GM12878 (cell line): Measurements from ENCODE around the gene ICA1. TPM values are rescaled to one million over a fixed set of nuclear protein-coding genes. Genes with fewer than 3 reads are reported as not detected.

Source experiments
- ATAC-seq: fragments of 200-7000 bp; cut with Tn5 transposase; 3 replicates; pipeline ENCODE4 v1.9.1; 2020; ENCODE audit warnings: mild to moderate bottlenecking, moderate library complexity
- BruUV-seq: library from RNA; stranded (reverse); fragments of 400-500 nt; replicated peaks from 2 replicates; lab custom pipeline; 2021; lab: Mats Ljungman, UMichigan
- CTCF ChIA-PET: fragments of 300-600 bp; sonication (Branson Sonifier 250); formaldehyde crosslinking; extraction: SDS; loops from one replicate; lab custom pipeline; 2021; ENCODE audit warnings: inconsistent platforms; lab: Yijun Ruan, JAX
- POLR2A ChIA-PET: fragments of 350-600 bp; formaldehyde crosslinking; extraction: SDS; loops from one replicate; lab custom pipeline; 2021; ENCODE audit warnings: inconsistent platforms; lab: Charles Lee
- RAD21 ChIA-PET: fragments of 300-600 bp; sonication (Branson Sonifier 250); formaldehyde crosslinking; loops from one replicate; lab custom pipeline; 2023; ENCODE audit warnings: antibody characterized with exemption; ENCODE audit not compliant: unreplicated experiment; lab: Charles Lee
- SMC1A ChIA-PET: fragments of 300-600 bp; sonication (Branson Sonifier 250); formaldehyde crosslinking; loops from one replicate; lab custom pipeline; 2023; ENCODE audit not compliant: unreplicated experiment, uncharacterized antibody; lab: Charles Lee
- DNase-seq: peaks from one replicate; pipeline ENCODE4 v3.0.0-alpha.2; 2011; ENCODE audit warnings: low read depth, low spot score
- FAIRE-seq: peaks from 3 replicates; lab custom pipeline; 2011; peaks lifted over from hg19 to GRCh38; lab: Jason Lieb, UNC
- H2AFZ ChIP-seq: 2 replicates; pipeline ENCODE4 v1.6.0; 2011; ENCODE audit warnings: low read depth, low read length, control low read depth; ENCODE audit not compliant: control insufficient read depth
- H3K27ac ChIP-seq: 2 replicates; pipeline ENCODE4 v1.5.1; 2011; ENCODE audit warnings: control low read depth; ENCODE audit not compliant: control insufficient read depth, insufficient read depth
- H3K27me3 ChIP-seq, 2 experiments: replicated peaks in 1 of 2; 2 replicates each; pipeline versions ENCODE4 v1.6.0 to v1.6.1; 2011; ENCODE audit warnings: low read length in 1 of 2; ENCODE audit not compliant: control insufficient read depth in 2 of 2, insufficient read depth in 2 of 2
- H3K36me3 ChIP-seq, 2 experiments: 2 replicates each; pipeline ENCODE4 v1.5.1; 2011; ENCODE audit warnings: low read length in 1 of 2; ENCODE audit not compliant: control insufficient read depth in 2 of 2, insufficient read depth in 2 of 2
- H3K4me1 ChIP-seq: 2 replicates; pipeline ENCODE4 v1.6.1; 2011; ENCODE audit warnings: mild to moderate bottlenecking, low read length, moderate library complexity, mixed read lengths; ENCODE audit not compliant: control insufficient read depth, insufficient read depth
- H3K4me2 ChIP-seq: 2 replicates; pipeline ENCODE4 v1.6.0; 2011; ENCODE audit warnings: control low read depth; ENCODE audit not compliant: control insufficient read depth, insufficient read depth
- H3K4me3 ChIP-seq: fragments of 200-600 bp; sonication (generic); 2 replicates; pipeline ENCODE4 v1.5.1; 2016
- H3K79me2 ChIP-seq: 2 replicates; pipeline ENCODE4 v1.6.0; 2011; ENCODE audit warnings: low read length; ENCODE audit not compliant: control insufficient read depth, insufficient read depth
- H3K9ac ChIP-seq: 2 replicates; pipeline ENCODE4 v1.8.0; 2011; ENCODE audit warnings: low read length, control low read depth, mixed read lengths; ENCODE audit not compliant: control insufficient read depth, insufficient read depth
- H3K9me3 ChIP-seq: replicated peaks from 3 replicates; pipeline ENCODE4 v1.5.1; 2011; ENCODE audit warnings: mild to moderate bottlenecking, low read length; ENCODE audit not compliant: control insufficient read depth, insufficient read depth
- H4K20me1 ChIP-seq: 2 replicates; pipeline ENCODE4 v1.6.0; 2011; ENCODE audit not compliant: control insufficient read depth, insufficient read depth
- FOXK2 ChIP-seq: fragments of 450-650 bp; IDR thresholded peaks from 2 replicates; pipeline ENCODE4 v1.6.1; 2017; ENCODE audit warnings: mild to moderate bottlenecking, moderate library complexity
- NFXL1 ChIP-seq: fragments of 450-650 bp; IDR thresholded peaks from 2 replicates; pipeline ENCODE4 v1.6.1; 2017; ENCODE audit warnings: antibody characterized with exemption, mild to moderate bottlenecking, borderline replicate concordance
- RAD51 ChIP-seq: fragments of 450-650 bp; IDR thresholded peaks from 2 replicates; pipeline ENCODE4 v1.6.1; 2016; ENCODE audit warnings: moderate library complexity, mild to moderate bottlenecking, inconsistent platforms
- SIN3A ChIP-seq: IDR thresholded peaks from 2 replicates; pipeline ENCODE4 v1.6.1; 2012; ENCODE audit warnings: low read depth, low read length, improper control_type of control experiment
- SPI1 ChIP-seq: IDR thresholded peaks from 2 replicates; pipeline ENCODE4 v1.6.1; 2011; ENCODE audit warnings: low read depth, mild to moderate bottlenecking, low read length, moderate library complexity, borderline replicate concordance; ENCODE audit not compliant: insufficient read depth
- ZNF274 ChIP-seq: IDR thresholded peaks from one replicate; pipeline ENCODE4 v1.8.0; 2011; ENCODE audit not compliant: insufficient read length, insufficient read depth
- WGBS: methylation state at CpG from one replicate; pipeline ENCODE4 v1.1.6; 2016; ENCODE audit warnings: low lambda C conversion rate; ENCODE audit not compliant: insufficient replicate concordance, insufficient coverage; ENCODE audit errors: missing lambda C conversion rate; 5-methylcytosine and 5-hydroxymethylcytosine counted together
- in situ Hi-C: fragments of 300-500 bp; cut with MboI; formaldehyde crosslinking; loops from 9 replicates; pipeline ENCODE4 v1.14.3; 2018; ENCODE audit warnings: mixed read lengths
- intact Hi-C: fragments of 100-400 bp; cut with micrococcal nuclease; formaldehyde crosslinking; loops from one replicate; pipeline ENCODE4 v1.14.2; 2022; ENCODE audit not compliant: unreplicated experiment
- polyA plus RNA-seq, 11 experiments: library from polyadenylated mRNA; depleted of rRNA in 4 of 11; unstranded in 6 of 11; stranded (reverse) in 5 of 11; fragments of >200 nt; fragmentation: Nextera tagmentation in 4 of 11; fragmentation: Illumina TruSeq in 1 of 11; extraction: Ambion mirVana in 4 of 11; extraction: Trizol in 1 of 11; gene quantifications; 1 replicate in 1 of 11; 2 replicates in 10 of 11; pipeline versions ENCODE4 v1.2.1 to v1.2.3, GENCODE V29; 2011 to 2016; ENCODE audit warnings: inconsistent platforms in 2 of 11, missing spikeins in 2 of 11, low read depth in 1 of 11
- total RNA-seq, 4 experiments: library from RNA; depleted of rRNA in 3 of 4; stranded (reverse); fragments of >200 nt in 3 of 4; fragmentation: Illumina TruSeq in 1 of 4; extraction: Trizol in 1 of 4; gene quantifications; 2 replicates each; pipeline versions ENCODE4 v1.2.1 to v1.2.3, GENCODE V29; 2013 to 2021
- TF ChIP-seq, protein P1 (sequence below): IDR thresholded peaks from 2 replicates; pipeline ENCODE4 v1.6.1; 2011; ENCODE audit warnings: low read depth, mild to moderate bottlenecking, low read length, moderate library complexity, borderline replicate concordance; ENCODE audit errors: extremely low read depth
- TF ChIP-seq, protein P2 (sequence below): fragments of 450-650 bp; IDR thresholded peaks from 2 replicates; pipeline ENCODE4 v1.6.1; 2017; ENCODE audit warnings: mild to moderate bottlenecking, moderate library complexity
- TF ChIP-seq, protein P3 (sequence below): IDR thresholded peaks from 2 replicates; pipeline ENCODE4 v1.6.1; 2012; ENCODE audit warnings: low read depth, low read length, improper control_type of control experiment

ICA1 gene
- total and polyA plus RNA-seq, 10 of the 15 experiments (the other 5 are each of a cell fraction or from before 2014, with no cell fraction given) = 1.3 to 35.1 (median 3.3) TPM

DNA sequence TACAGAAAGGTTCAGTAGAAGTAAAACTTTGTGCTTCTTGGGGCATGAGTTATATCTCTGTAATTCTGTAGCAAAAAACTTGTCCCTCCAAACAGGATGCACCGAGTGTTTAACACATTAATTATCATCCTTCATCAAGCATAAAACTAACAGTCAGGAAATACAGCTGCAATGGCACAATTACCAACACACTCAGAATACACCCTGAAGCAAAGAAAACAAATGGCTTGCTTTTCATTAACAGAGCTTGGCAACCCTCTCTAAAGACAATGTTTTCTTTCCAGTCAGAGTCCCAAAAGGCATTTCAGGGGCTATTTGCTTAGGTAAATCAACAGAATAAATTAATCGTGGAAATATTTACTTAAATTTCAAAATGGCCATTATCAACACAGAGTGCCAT is 107.7 kb downstream of the ICA1 start:
- SMC1A ChIA-PET = interaction anchor here (0.6 to 1.5 kb wide), 3 partner anchors 9 to 170 kb away, joined by 3 to 4 read pairs (median 3); no protein-coding TSS in a partner anchor
- CTCF ChIA-PET = interaction anchor here (0.7 to 1.3 kb wide), 2 partner anchors 12 to 14 kb away, joined by 3 to 4 read pairs; no protein-coding TSS in a partner anchor
- BruUV-seq = no TSS peak

DNA sequence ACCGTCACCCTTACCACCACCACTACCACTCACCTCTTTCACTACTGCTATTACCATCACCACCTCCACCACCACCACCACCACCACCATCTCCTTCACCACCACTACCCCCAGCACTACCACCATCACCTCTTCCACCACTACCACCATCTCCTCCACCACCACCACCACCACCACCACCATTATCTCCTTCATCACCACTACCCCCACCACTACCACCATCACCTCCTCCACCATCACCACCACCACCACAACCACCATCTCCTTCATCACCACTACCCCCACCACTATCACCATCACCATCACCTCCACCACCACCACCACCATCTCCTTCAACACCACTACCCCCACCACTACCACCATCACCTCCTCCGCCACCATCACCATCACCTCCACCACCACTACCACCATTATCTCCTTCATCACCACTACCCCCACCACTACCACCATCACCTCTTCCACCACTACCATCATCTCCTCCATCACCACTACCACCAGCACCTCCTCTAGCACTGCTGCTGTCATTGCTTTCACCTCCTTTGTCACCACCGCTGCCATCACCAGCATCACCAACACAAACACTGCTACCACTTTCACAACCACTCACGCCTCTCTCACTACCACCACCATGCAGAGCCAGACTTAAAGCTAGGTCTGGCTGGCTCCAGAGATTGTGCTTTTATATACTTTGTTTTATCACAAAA is 109.3 kb downstream of the ICA1 start:
- ChIA-PET POLR2A (no interaction called here), RAD21 (no interaction called here), CTCF (interaction anchor here (0.5 to 0.7 kb wide), 2 partner anchors 9 to 915 kb away, joined by 3 read pairs; no protein-coding TSS in a partner anchor), SMC1A (interaction anchor here (1.5 kb wide), 1 partner anchor 10 kb away, joined by 4 read pairs; no protein-coding TSS in a partner anchor)
- no peaks in the 10 kb centered on the region for H3K27me3 ChIP-seq
- H4K20me1 ChIP-seq = no peaks in the 10 kb centered on the region
- no peak for ATAC-seq
- no peak for DNase-seq
- FAIRE-seq = no peak
- in situ Hi-C loops = no loop called here
- H3K27ac ChIP-seq = no peak overlapping the region
- H3K9me3 ChIP-seq = no peaks in the 10 kb centered on the region; the same call in 2 of the 3 replicates
- no peak overlapping the region for H3K4me3 ChIP-seq
- WGBS = 98% methylated on average over 4 of the region's 4 CpGs
- H2AFZ ChIP-seq = no peak overlapping the region
- H3K9ac ChIP-seq = no peak overlapping the region
- no TSS peak for BruUV-seq
- no peaks in the 10 kb centered on the region for H3K79me2 ChIP-seq
- H3K36me3 ChIP-seq = no peaks in the 10 kb centered on the region
- intact Hi-C loops = no loop called here
- H3K4me1 ChIP-seq = peaks cover 7% of the 10 kb centered on the region; the same call in 1 of the 2 replicates
- H3K4me2 ChIP-seq = no peak overlapping the region
- no peak for TF ChIP-seq SIN3A
- TF ChIP-seq, protein P1, sequence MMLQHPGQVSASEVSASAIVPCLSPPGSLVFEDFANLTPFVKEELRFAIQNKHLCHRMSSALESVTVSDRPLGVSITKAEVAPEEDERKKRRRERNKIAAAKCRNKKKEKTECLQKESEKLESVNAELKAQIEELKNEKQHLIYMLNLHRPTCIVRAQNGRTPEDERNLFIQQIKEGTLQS = no peak
- TF ChIP-seq ZNF274 = no peak
- TF ChIP-seq, protein P2, sequence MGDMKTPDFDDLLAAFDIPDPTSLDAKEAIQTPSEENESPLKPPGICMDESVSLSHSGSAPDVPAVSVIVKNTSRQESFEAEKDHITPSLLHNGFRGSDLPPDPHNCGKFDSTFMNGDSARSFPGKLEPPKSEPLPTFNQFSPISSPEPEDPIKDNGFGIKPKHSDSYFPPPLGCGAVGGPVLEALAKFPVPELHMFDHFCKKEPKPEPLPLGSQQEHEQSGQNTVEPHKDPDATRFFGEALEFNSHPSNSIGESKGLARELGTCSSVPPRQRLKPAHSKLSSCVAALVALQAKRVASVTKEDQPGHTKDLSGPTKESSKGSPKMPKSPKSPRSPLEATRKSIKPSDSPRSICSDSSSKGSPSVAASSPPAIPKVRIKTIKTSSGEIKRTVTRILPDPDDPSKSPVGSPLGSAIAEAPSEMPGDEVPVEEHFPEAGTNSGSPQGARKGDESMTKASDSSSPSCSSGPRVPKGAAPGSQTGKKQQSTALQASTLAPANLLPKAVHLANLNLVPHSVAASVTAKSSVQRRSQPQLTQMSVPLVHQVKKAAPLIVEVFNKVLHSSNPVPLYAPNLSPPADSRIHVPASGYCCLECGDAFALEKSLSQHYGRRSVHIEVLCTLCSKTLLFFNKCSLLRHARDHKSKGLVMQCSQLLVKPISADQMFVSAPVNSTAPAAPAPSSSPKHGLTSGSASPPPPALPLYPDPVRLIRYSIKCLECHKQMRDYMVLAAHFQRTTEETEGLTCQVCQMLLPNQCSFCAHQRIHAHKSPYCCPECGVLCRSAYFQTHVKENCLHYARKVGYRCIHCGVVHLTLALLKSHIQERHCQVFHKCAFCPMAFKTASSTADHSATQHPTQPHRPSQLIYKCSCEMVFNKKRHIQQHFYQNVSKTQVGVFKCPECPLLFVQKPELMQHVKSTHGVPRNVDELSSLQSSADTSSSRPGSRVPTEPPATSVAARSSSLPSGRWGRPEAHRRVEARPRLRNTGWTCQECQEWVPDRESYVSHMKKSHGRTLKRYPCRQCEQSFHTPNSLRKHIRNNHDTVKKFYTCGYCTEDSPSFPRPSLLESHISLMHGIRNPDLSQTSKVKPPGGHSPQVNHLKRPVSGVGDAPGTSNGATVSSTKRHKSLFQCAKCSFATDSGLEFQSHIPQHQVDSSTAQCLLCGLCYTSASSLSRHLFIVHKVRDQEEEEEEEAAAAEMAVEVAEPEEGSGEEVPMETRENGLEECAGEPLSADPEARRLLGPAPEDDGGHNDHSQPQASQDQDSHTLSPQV = no peak
- TF ChIP-seq SPI1 = no peak
- TF ChIP-seq RAD51 = no peak

More for the DNA sequence above, 107.7 kb downstream of the ICA1 start:
- DNase-seq (no peak), ATAC-seq (no peak), FAIRE-seq (no peak)
- no peak for TF ChIP-seq NFXL1
- TF ChIP-seq, protein P3, sequence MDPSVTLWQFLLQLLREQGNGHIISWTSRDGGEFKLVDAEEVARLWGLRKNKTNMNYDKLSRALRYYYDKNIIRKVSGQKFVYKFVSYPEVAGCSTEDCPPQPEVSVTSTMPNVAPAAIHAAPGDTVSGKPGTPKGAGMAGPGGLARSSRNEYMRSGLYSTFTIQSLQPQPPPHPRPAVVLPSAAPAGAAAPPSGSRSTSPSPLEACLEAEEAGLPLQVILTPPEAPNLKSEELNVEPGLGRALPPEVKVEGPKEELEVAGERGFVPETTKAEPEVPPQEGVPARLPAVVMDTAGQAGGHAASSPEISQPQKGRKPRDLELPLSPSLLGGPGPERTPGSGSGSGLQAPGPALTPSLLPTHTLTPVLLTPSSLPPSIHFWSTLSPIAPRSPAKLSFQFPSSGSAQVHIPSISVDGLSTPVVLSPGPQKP = no peak
- no peak for TF ChIP-seq FOXK2
- no peak overlapping the region for H3K27ac ChIP-seq
- no peak overlapping the region for H3K4me3 ChIP-seq
- H3K4me2 ChIP-seq = no peak overlapping the region
- intact Hi-C loops (no loop called here), in situ Hi-C loops (no loop called here)
- no peaks in the 10 kb centered on the region for H3K79me2 ChIP-seq
- no peaks in the 10 kb centered on the region for H4K20me1 ChIP-seq
- peaks cover 2% of the 10 kb centered on the region; the same call in 1 of the 2 replicates for H3K4me1 ChIP-seq
- no peaks in the 10 kb centered on the region; the same call in 2 of the 3 replicates for H3K9me3 ChIP-seq
- no peaks in the 10 kb centered on the region for H3K36me3 ChIP-seq
- POLR2A ChIA-PET = no interaction called here
- no peak overlapping the region for H3K9ac ChIP-seq
- no peaks in the 10 kb centered on the region for H3K27me3 ChIP-seq
- 47% methylated on average over 2 of the region's 2 CpGs for WGBS
- RAD21 ChIA-PET = no interaction called here
- no peak overlapping the region for H2AFZ ChIP-seq
